Keratinocyte (primary cell): ENCODE results near the gene CINP. TPM values are rescaled to one million over a fixed set of nuclear protein-coding genes. Genes with fewer than 3 reads are reported as not detected.

Source experiments
- DNase-seq: peaks from one replicate; pipeline ENCODE4 v3.0.0-alpha.2; 2011; ENCODE audit warnings: low read depth, missing footprints, low spot score
- FAIRE-seq: peaks from 2 replicates; lab custom pipeline; 2011; peaks lifted over from hg19 to GRCh38; lab: Jason Lieb, UNC
- H2AFZ ChIP-seq: 2 replicates; pipeline ENCODE4 v1.6.0; 2012; ENCODE audit warnings: low read length, control low read depth, inconsistent platforms; ENCODE audit not compliant: control insufficient read depth
- H3K27ac ChIP-seq: 2 replicates; pipeline ENCODE4 v1.5.1; 2011; ENCODE audit warnings: low read length; ENCODE audit not compliant: control insufficient read depth, insufficient read depth
- H3K27me3 ChIP-seq: 3 replicates; pipeline ENCODE4 v1.6.0; 2011; ENCODE audit warnings: low read length; ENCODE audit not compliant: control insufficient read depth, insufficient read depth; ENCODE audit errors: extremely low read depth
- H3K36me3 ChIP-seq, 2 experiments: 2 replicates in 1 of 2; 3 replicates in 1 of 2; pipeline ENCODE4 v1.5.1; 2011; ENCODE audit warnings: low read length in 2 of 2, mild to moderate bottlenecking in 1 of 2; ENCODE audit not compliant: control insufficient read depth in 2 of 2, insufficient read depth in 2 of 2; ENCODE audit errors: extremely low read depth in 1 of 2
- H3K4me1 ChIP-seq: 3 replicates; pipeline ENCODE4 v1.5.1; 2011; ENCODE audit warnings: low read length; ENCODE audit not compliant: control insufficient read depth, insufficient read depth; ENCODE audit errors: extremely low read depth
- H3K4me2 ChIP-seq: 3 replicates; pipeline ENCODE4 v1.6.0; 2011; ENCODE audit warnings: low read depth, low read length; ENCODE audit not compliant: control insufficient read depth, insufficient read depth; ENCODE audit errors: extremely low read depth
- H3K4me3 ChIP-seq, 3 experiments: fragments of 200-600 bp in 1 of 3; sonication (generic) in 1 of 3; 2 replicates in 2 of 3; 3 replicates in 1 of 3; pipeline ENCODE4 v1.5.1; 2011 to 2016; ENCODE audit warnings: low read length in 3 of 3, mild to moderate bottlenecking in 3 of 3, control low read depth in 2 of 3, inconsistent platforms in 1 of 3, low read depth in 1 of 3, mixed read lengths in 1 of 3, mixed run types in 1 of 3, moderate library complexity in 1 of 3; ENCODE audit not compliant: control insufficient read depth in 2 of 3, insufficient read depth in 2 of 3; ENCODE audit errors: extremely low read depth in 1 of 3
- H3K79me2 ChIP-seq: 2 replicates; pipeline ENCODE4 v1.6.0; 2012; ENCODE audit warnings: low read length; ENCODE audit not compliant: control insufficient read depth, insufficient read depth
- H3K9ac ChIP-seq: 3 replicates; pipeline ENCODE4 v1.6.0; 2011; ENCODE audit warnings: low read length; ENCODE audit not compliant: control insufficient read depth, insufficient read depth; ENCODE audit errors: extremely low read depth
- H3K9me1 ChIP-seq: 3 replicates; pipeline ENCODE4 v1.6.0; 2011; ENCODE audit warnings: low read length; ENCODE audit not compliant: control insufficient read depth, insufficient read depth; ENCODE audit errors: extremely low read depth
- H3K9me3 ChIP-seq: 2 replicates; pipeline ENCODE4 v1.5.1; 2012; ENCODE audit warnings: low read depth, low read length; ENCODE audit not compliant: control insufficient read depth
- H4K20me1 ChIP-seq: 3 replicates; pipeline ENCODE4 v1.6.0; 2011; ENCODE audit warnings: low read length; ENCODE audit not compliant: control insufficient read depth, insufficient read depth; ENCODE audit errors: extremely low read depth
- EZH2 ChIP-seq: IDR thresholded peaks from one replicate; pipeline ENCODE4 v1.6.1; 2012; ENCODE audit warnings: inconsistent platforms, mild to moderate bottlenecking, low read length, moderate library complexity
- dilution Hi-C: fragments of 300-500 bp; cut with MboI; formaldehyde crosslinking; loops from one replicate; pipeline ENCODE4 v1.7.0; 2020; ENCODE audit warnings: low sequenced_read_pairs; ENCODE audit not compliant: extremely low pct_ligation_motif_present
- polyA plus RNA-seq, 5 experiments: library from polyadenylated mRNA; depleted of rRNA in 3 of 5; stranded (reverse) in 3 of 5; stranded (forward) in 1 of 5; unstranded in 1 of 5; fragments of >200 nt; gene quantifications; 1 replicate in 1 of 5; 2 replicates in 3 of 5; 3 replicates in 1 of 5; pipeline versions ENCODE4 v1.2.1 to v1.2.3, GENCODE V29; 2011 to 2012; ENCODE audit warnings: missing spikeins in 2 of 5, low read depth in 1 of 5, low replicate concordance in 1 of 5
- TF ChIP-seq, protein P1 (sequence below), 3 experiments: IDR thresholded peaks in 1 of 3; conservative IDR thresholded peaks in 1 of 3; optimal IDR thresholded peaks in 1 of 3; 2 replicates in 2 of 3; 3 replicates in 1 of 3; pipeline versions ENCODE3 to v1.5.1; 2011; ENCODE audit warnings: low read length in 3 of 3, mild to moderate bottlenecking in 3 of 3, moderate library complexity in 2 of 3, control low read depth in 1 of 3, inconsistent platforms in 1 of 3; ENCODE audit not compliant: insufficient read depth in 2 of 3; ENCODE audit errors: extremely low read depth in 1 of 3

CINP gene
- polyA plus RNA-seq, 1 donor (not counting 4 experiments of a cell fraction or from before 2014, with no cell fraction given), result 49.3 TPM

DNA sequence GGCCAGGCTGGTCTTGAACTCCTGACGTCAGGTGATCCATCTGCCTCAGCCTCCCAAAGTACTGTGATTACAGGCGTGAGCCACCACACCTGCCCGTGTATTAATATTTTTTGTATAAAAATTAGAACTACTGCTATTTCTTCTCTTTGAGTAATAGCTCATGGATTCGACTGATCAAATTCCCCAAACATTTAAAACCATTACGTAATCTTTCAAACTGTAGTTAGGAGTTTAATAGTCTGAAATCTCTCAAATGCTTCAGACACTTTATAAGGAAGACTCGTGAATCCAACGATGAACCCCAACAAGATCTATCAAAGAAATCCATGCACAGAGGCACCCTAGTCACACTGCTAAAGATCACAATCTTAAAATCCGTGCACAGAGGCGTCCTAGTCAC is 16.1 kb upstream of the CINP start:
- DNase-seq (no peak), FAIRE-seq (no peak)
- Histone ChIP-seq H3K27me3 (no peaks in the 10 kb centered on the region), H3K9me3 (no peaks in the 10 kb centered on the region), H3K36me3 (peaks cover 4 to 6% of the 10 kb centered on the region in 2 experiments), H3K4me1 (no peaks in the 10 kb centered on the region), H3K4me3 (no peak overlapping the region), H3K9ac (no peak overlapping the region), H3K27ac (no peak overlapping the region), H3K9me1 (no peaks in the 10 kb centered on the region), H3K4me2 (no peak overlapping the region), H2AFZ (no peak overlapping the region), H3K79me2 (no peaks in the 10 kb centered on the region), H4K20me1 (no peaks in the 10 kb centered on the region)
- no peak for TF ChIP-seq EZH2
- TF ChIP-seq, protein P1, sequence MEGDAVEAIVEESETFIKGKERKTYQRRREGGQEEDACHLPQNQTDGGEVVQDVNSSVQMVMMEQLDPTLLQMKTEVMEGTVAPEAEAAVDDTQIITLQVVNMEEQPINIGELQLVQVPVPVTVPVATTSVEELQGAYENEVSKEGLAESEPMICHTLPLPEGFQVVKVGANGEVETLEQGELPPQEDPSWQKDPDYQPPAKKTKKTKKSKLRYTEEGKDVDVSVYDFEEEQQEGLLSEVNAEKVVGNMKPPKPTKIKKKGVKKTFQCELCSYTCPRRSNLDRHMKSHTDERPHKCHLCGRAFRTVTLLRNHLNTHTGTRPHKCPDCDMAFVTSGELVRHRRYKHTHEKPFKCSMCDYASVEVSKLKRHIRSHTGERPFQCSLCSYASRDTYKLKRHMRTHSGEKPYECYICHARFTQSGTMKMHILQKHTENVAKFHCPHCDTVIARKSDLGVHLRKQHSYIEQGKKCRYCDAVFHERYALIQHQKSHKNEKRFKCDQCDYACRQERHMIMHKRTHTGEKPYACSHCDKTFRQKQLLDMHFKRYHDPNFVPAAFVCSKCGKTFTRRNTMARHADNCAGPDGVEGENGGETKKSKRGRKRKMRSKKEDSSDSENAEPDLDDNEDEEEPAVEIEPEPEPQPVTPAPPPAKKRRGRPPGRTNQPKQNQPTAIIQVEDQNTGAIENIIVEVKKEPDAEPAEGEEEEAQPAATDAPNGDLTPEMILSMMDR (optimal IDR thresholded peaks at IDR 0.05 in 1 of 3, IDR thresholded peaks at IDR 0.05 in 1 of 3, conservative IDR thresholded peaks at IDR 0.05 in 1 of 3; ENCODE audit: extremely low read depth in 1 of 3, insufficient read depth in 2 of 3, low read length in 3 of 3), result no peak
- dilution Hi-C loops, result no loop called here

DNA sequence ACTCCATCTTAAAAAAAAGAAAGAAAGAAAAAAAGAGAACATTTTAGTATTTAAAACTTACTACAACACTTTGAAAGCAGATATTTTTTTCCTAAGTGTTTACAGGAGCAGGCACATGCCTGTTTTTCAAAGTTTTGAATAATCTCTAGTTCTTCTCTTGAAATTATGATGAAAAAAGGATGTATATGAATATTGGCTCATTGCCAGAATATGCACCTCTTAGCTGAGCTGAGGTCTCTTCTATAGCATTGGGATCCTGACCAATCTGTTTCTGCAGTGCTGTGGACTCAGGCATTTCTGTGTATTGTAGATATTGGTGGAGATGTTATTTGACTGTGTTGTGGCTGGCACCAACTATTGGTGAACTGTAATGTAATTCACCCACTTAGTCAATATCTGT is 15.0 kb upstream of the CINP start:
- Histone ChIP-seq H3K27me3 (no peaks in the 10 kb centered on the region), H3K27ac (no peak overlapping the region), H4K20me1 (no peaks in the 10 kb centered on the region), H3K79me2 (no peaks in the 10 kb centered on the region), H3K4me1 (no peaks in the 10 kb centered on the region), H3K4me3 (no peak overlapping the region), H3K9ac (no peak overlapping the region), H3K4me2 (no peak overlapping the region), H3K9me1 (no peaks in the 10 kb centered on the region), H3K36me3 (peaks cover 4 to 6% of the 10 kb centered on the region in 2 experiments), H2AFZ (no peak overlapping the region), H3K9me3 (no peaks in the 10 kb centered on the region)
- TF ChIP-seq EZH2, result no peak
- TF ChIP-seq, protein P1 (optimal IDR thresholded peaks at IDR 0.05 in 1 of 3, IDR thresholded peaks at IDR 0.05 in 1 of 3, conservative IDR thresholded peaks at IDR 0.05 in 1 of 3; ENCODE audit: extremely low read depth in 1 of 3, insufficient read depth in 2 of 3, low read length in 3 of 3), result no peak
- dilution Hi-C loops, result no loop called here
- DNase-seq, result no peak
- no peak for FAIRE-seq
